A549 treated with Hydrocortisone at 1 μM for 4 hours (cell line): ENCODE results near the gene NPIPB9. TPM values are rescaled to one million over a fixed set of nuclear protein-coding genes. Genes with fewer than 3 reads are reported as not detected.

ENCODE experiments used
- total RNA-seq: library from RNA; stranded (reverse); fragments of 200-300 nt; extraction: Qiagen RNA extraction; gene quantifications from 5 replicates; pipeline ENCODE4 v1.2.3, GENCODE V29; 2022

NPIPB9 gene
- total RNA-seq: 1.1 to 2.0 TPM (median 1.7 TPM) in 5 replicates

GRCh38 chr16:28751487-28751886 lies at the start of gene NPIPB9:
TSS of gene NPIPB9 (plus strand) at chr16:28751787.

GRCh38 chr16:28711220-28712083 lies 40.1 kb upstream of the NPIPB9 start, which contains the start of gene EIF3C:
TSS of gene EIF3C (plus strand) at chr16:28711464. CDS start at chr16:28711687, 223 bp downstream.

Other genes starting within 250 kb of the NPIPB9 start
- not detected in 5 replicates for gene IL27, start 245.0 kb upstream of the NPIPB9 start, total RNA-seq
- gene NUPR1, start 212.8 kb upstream of the NPIPB9 start, total RNA-seq: 8.6 to 24.3 TPM (median 16.1 TPM) in 5 replicates
- gene SGF29, start 197.9 kb upstream of the NPIPB9 start, total RNA-seq: 20.5 to 24.3 TPM (median 22.4 TPM) in 5 replicates
- gene SULT1A2, start 154.7 kb upstream of the NPIPB9 start, total RNA-seq: 0.06 to 0.12 TPM (median 0.07 TPM) in 4 of 5 replicates, not detected in the other
- gene SULT1A1, start 141.7 kb upstream of the NPIPB9 start, total RNA-seq: 5.2 to 6.5 TPM (median 6.0 TPM) in 5 replicates
- gene NPIPB8, start 113.7 kb upstream of the NPIPB9 start, total RNA-seq: 0.62 TPM in 1 of 5 replicates, not detected in the others
- 231 to 365 TPM (median 342 TPM) in 5 replicates for gene EIF3C, start 40.3 kb upstream of the NPIPB9 start, total RNA-seq
- 102 to 127 TPM (median 120 TPM) in 5 replicates for gene ATXN2L, start 71.2 kb downstream of the NPIPB9 start, total RNA-seq
- 239 to 307 TPM (median 280 TPM) in 5 replicates for gene TUFM, start 94.6 kb downstream of the NPIPB9 start, total RNA-seq
- gene SH2B1, start 112.1 kb downstream of the NPIPB9 start, total RNA-seq: 25.4 to 30.3 TPM (median 28.2 TPM) in 5 replicates
- 1.9 to 3.6 TPM (median 2.1 TPM) in 5 replicates for gene ATP2A1, start 126.7 kb downstream of the NPIPB9 start, total RNA-seq
- 8.7 to 9.6 TPM (median 8.9 TPM) in 5 replicates for gene RABEP2, start 173.5 kb downstream of the NPIPB9 start, total RNA-seq
- 0.06 TPM in 1 of 5 replicates, not detected in the others for gene CD19, start 180.2 kb downstream of the NPIPB9 start, total RNA-seq
- 22.6 to 27.6 TPM (median 24.5 TPM) in 5 replicates for gene NFATC2IP, start 199.2 kb downstream of the NPIPB9 start, total RNA-seq
- 60.5 to 78.3 TPM (median 72.4 TPM) in 5 replicates for gene SPNS1, start 223.0 kb downstream of the NPIPB9 start, total RNA-seq
- gene LAT, start 233.3 kb downstream of the NPIPB9 start, total RNA-seq: 3.5 to 5.1 TPM (median 4.3 TPM) in 5 replicates